H1 (cell line): ENCODE data around the gene MGARP. TPM values are rescaled to one million over a fixed set of nuclear protein-coding genes. Genes with fewer than 3 reads are reported as not detected.
A peak's percentile ranks its signal among the peaks of the same experiment; 100 is the strongest.

ENCODE experiments used
- ASH2L ChIP-seq: fragments of 200-600, 300-600 bp; sonication (generic); IDR thresholded peaks from one replicate; pipeline ENCODE4 v1.7.1; 2017; ENCODE audit warnings: low read length
- BRCA1 ChIP-seq: IDR thresholded peaks from 2 replicates; pipeline ENCODE4 v1.6.1; 2012; ENCODE audit warnings: low read depth, low read length, improper control_type of control experiment
- CBX8 ChIP-seq: fragments of 300-800, 300-1000 bp; sonication (generic); IDR thresholded peaks from 2 replicates; pipeline ENCODE4 v1.7.1; 2016; ENCODE audit warnings: low read depth, low read length, borderline replicate concordance
- CEBPB ChIP-seq: IDR thresholded peaks from 2 replicates; pipeline ENCODE4 v1.6.1; 2012; ENCODE audit warnings: low read depth, low read length
- CREB1 ChIP-seq: IDR thresholded peaks from 2 replicates; pipeline ENCODE4 v1.6.1; 2012; ENCODE audit warnings: inconsistent platforms
- CTCF ChIP-seq, 3 experiments: IDR thresholded peaks; 1 replicate in 2 of 3; 2 replicates in 1 of 3; pipeline versions ENCODE4 v1.5.1 to v1.6.1; 2011; ENCODE audit warnings: low read length in 3 of 3, mild to moderate bottlenecking in 3 of 3, inconsistent platforms in 2 of 3, low read depth in 1 of 3, moderate library complexity in 1 of 3; ENCODE audit not compliant: insufficient read depth in 1 of 3; ENCODE audit errors: control extremely low read depth in 1 of 3
- EP300 ChIP-seq, 2 experiments: IDR thresholded peaks; 1 replicate in 1 of 2; 2 replicates in 1 of 2; pipeline ENCODE4 v1.6.1; 2011 to 2012; ENCODE audit warnings: low read depth in 2 of 2, low read length in 2 of 2, mild to moderate bottlenecking in 2 of 2, borderline replicate concordance in 1 of 2, inconsistent platforms in 1 of 2, moderate library complexity in 1 of 2
- FOSL1 ChIP-seq: IDR thresholded peaks from 2 replicates; pipeline ENCODE4 v1.6.1; 2011; ENCODE audit warnings: mild to moderate bottlenecking, low read depth, low read length, moderate library complexity; ENCODE audit not compliant: insufficient read depth
- HDAC6 ChIP-seq: IDR thresholded peaks from one replicate; pipeline ENCODE4 v1.7.1; 2012; ENCODE audit warnings: low read depth, mild to moderate bottlenecking, inconsistent platforms, low read length, moderate library complexity
- JUND ChIP-seq: IDR thresholded peaks from 2 replicates; pipeline ENCODE4 v1.6.1; 2011; ENCODE audit warnings: mild to moderate bottlenecking, improper control_type of control experiment, low read length
- KDM5A ChIP-seq: fragments of 200-600 bp; IDR thresholded peaks from 2 replicates; pipeline ENCODE4 v1.7.1; 2012; ENCODE audit warnings: mild to moderate bottlenecking, low read length, inconsistent platforms, mixed read lengths
- NANOG ChIP-seq: IDR thresholded peaks from 2 replicates; pipeline ENCODE4 v1.6.1; 2011; ENCODE audit warnings: low read length, low read depth, mild to moderate bottlenecking, inconsistent platforms; ENCODE audit not compliant: insufficient read depth, poor library complexity, severe bottlenecking
- PHF8 ChIP-seq: fragments of 200-600 bp; sonication (generic); conservative IDR thresholded peaks from 2 replicates; pipeline ENCODE4 v1.7.1; 2012; ENCODE audit warnings: low read depth, mild to moderate bottlenecking, inconsistent platforms, low read length, moderate library complexity
- RBBP5 ChIP-seq: IDR thresholded peaks from 2 replicates; pipeline ENCODE4 v1.7.1; 2012; ENCODE audit warnings: low read depth, mild to moderate bottlenecking, inconsistent platforms, low read length, moderate library complexity, borderline replicate concordance
- SAP30 ChIP-seq: fragments of 300-600 bp; sonication (generic); IDR thresholded peaks from 2 replicates; pipeline ENCODE4 v1.7.1; 2012; ENCODE audit warnings: low read length, moderate library complexity, mild to moderate bottlenecking, inconsistent platforms; ENCODE audit not compliant: insufficient read depth, insufficient replicate concordance
- SIN3A ChIP-seq, 2 experiments: IDR thresholded peaks in 1 of 2; conservative IDR thresholded peaks in 1 of 2; 2 replicates each; pipeline ENCODE4 v1.6.1; 2011 to 2012; ENCODE audit warnings: low read length in 2 of 2, improper control_type of control experiment in 1 of 2, low read depth in 1 of 2, mild to moderate bottlenecking in 1 of 2
- SP1 ChIP-seq: IDR thresholded peaks from 2 replicates; pipeline ENCODE4 v1.6.1; 2011; ENCODE audit warnings: low read depth, low read length
- TBP ChIP-seq: IDR thresholded peaks from 2 replicates; pipeline ENCODE4 v1.6.1; 2011; ENCODE audit warnings: low read depth, low read length, improper control_type of control experiment
- polyA plus RNA-seq, 7 experiments: library from polyadenylated mRNA; depleted of rRNA in 3 of 7; stranded (reverse) in 5 of 7; unstranded in 2 of 7; fragments of >200 nt in 5 of 7; fragments of 200-250 nt in 2 of 7; gene quantifications; 1 replicate in 5 of 7; 2 replicates in 1 of 7; 4 replicates in 1 of 7; pipeline versions ENCODE4 v1.2.1 to v1.2.3, GENCODE V29; 2011 to 2013; ENCODE audit warnings: missing spikeins in 2 of 7, mixed read lengths in 2 of 7
- total RNA-seq: library from RNA; stranded (reverse); fragmentation: NEBNext Ultra II Directional; extraction: Animal tissue kit (Norgen Biotek cat#: 25700); gene quantifications from 2 replicates; pipeline ENCODE4 v1.2.1, GENCODE V29; 2021

MGARP gene
- total and polyA plus RNA-seq, 2 of the 8 experiments (the other 6 are each of a cell fraction or from before 2014, with no cell fraction given) = 2.8 to 4.5 TPM

DNA sequence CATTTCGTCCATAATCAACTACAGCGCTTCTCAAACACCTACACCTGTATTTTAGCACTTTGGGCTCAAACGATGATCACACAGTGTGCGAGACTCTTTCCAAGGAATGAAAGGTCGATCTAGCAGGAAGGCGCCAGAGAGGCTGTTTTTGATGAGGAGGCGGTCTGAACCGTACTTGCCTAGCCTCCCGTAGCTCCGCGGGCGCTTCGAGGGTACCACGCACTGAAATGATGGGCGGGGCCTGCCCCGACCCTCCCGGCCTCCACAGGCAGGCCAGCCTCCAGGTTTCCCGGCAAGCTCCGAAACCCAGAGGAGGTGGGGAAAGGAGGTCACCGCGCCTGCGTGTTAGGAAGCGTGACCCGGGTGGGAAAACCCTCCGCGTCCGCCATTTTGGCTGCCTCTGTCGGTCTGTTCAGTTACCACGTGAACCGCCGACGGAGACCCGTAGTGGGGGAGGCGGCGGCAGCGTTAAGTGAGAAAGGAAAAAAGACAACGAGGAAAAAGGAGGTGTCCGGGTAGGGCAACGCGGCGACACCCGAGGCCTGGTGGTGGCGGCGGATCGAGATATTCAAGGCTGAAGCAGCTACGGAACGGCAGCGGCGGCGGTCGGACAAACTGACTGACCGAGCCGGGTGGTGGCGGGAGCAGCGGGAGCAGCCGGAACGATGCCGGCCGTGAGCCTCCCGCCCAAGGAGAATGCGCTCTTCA is 21.2 kb upstream of the MGARP start, which contains the start of gene NAA15 (continued):
- TF ChIP-seq EP300 (IDR thresholded peaks at IDR 0.05; ENCODE audit: borderline replicate concordance in 1 of 2, low read depth in 2 of 2, low read length in 2 of 2) = no peak; a peak in 1 of 3 replicates
- no peak for TF ChIP-seq CTCF (IDR thresholded peaks at IDR 0.05; ENCODE audit: control extremely low read depth in 1 of 3, insufficient read depth in 1 of 3, low read depth in 1 of 3, low read length in 3 of 3)
- TF ChIP-seq TBP = peak; percentile 85
- TF ChIP-seq CBX8 = no peak
- no peak for TF ChIP-seq KDM5A
- TF ChIP-seq PHF8 = peak; percentile 74; the same call in 1 of the 2 replicates
- TF ChIP-seq HDAC6 = no peak
- peak; percentile 30 for TF ChIP-seq SAP30
- no peak for TF ChIP-seq NANOG
- no peak for TF ChIP-seq FOSL1
- peak; percentile 93 for TF ChIP-seq RBBP5
- TF ChIP-seq CEBPB = no peak
- peak; percentile 83 for TF ChIP-seq ASH2L
- no peak for TF ChIP-seq BRCA1
- TF ChIP-seq JUND = peak; percentile 11; the same call in 1 of the 2 replicates
- TF ChIP-seq CREB1 = no peak
- peak; percentile 74 for TF ChIP-seq SP1
- TF ChIP-seq SIN3A (conservative IDR thresholded peaks at IDR 0.05 in 1 of 2, IDR thresholded peaks at IDR 0.05 in 1 of 2; ENCODE audit: low read depth in 1 of 2, low read length in 2 of 2) = peak in 1 of 2 experiments; percentile 79; a peak in 2 of 4 replicates
